Adrenal gland (tissue), 12 donors: Measurements from ENCODE around the gene RIMOC1. TPM values are rescaled to one million over a fixed set of nuclear protein-coding genes. Genes with fewer than 3 reads are reported as not detected.

Source experiments
- DNase-seq, 7 donors: peaks; one replicate each; pipeline ENCODE4 v3.0.0-alpha.2; 2019 to 2020
- H3K27ac ChIP-seq, 5 donors: fragments of 200-600 bp; sonication (generic) in 4 of 5; 1 replicate in 3 of 5; 2 replicates in 2 of 5; pipeline versions ENCODE4 v1.5.1 to v1.8.0; 2016 to 2020; ENCODE audit warnings: mild to moderate bottlenecking in 1 of 5
- H3K27me3 ChIP-seq: fragments of 200-600 bp; 2 replicates; pipeline ENCODE4 v1.8.0; 2021
- H3K36me3 ChIP-seq, 2 donors: fragments of 200-600 bp; replicated peaks in 1 of 2; 1 replicate in 1 of 2; 2 replicates in 1 of 2; pipeline versions ENCODE4 v1.5.1 to v1.8.0; 2018 to 2022
- H3K4me1 ChIP-seq, 2 donors: fragments of 200-600 bp; replicated peaks in 1 of 2; 1 replicate in 1 of 2; 2 replicates in 1 of 2; pipeline versions ENCODE4 v1.5.1 to v1.8.0; 2018 to 2021
- H3K4me3 ChIP-seq, 4 donors: fragments of 200-600 bp; sonication (generic) in 3 of 4; one replicate each; pipeline ENCODE4 v1.5.1; 2016 to 2018
- H3K9me3 ChIP-seq, 3 donors: fragments of 200-600 bp; sonication (generic) in 1 of 3; replicated peaks in 1 of 3; 1 replicate in 2 of 3; 2 replicates in 1 of 3; pipeline versions ENCODE4 v1.5.1 to v1.8.0; 2016 to 2021
- CTCF ChIP-seq, 6 experiments: fragments of 450-650 bp in 4 of 6; fragments of 200-600 bp in 2 of 6; sonication (generic) in 1 of 6; IDR thresholded peaks; 1 replicate in 5 of 6; 2 replicates in 1 of 6; pipeline versions ENCODE4 v1.5.1 to v1.8.0; 2016 to 2021; ENCODE audit warnings: antibody characterized with exemption in 6 of 6, mild to moderate bottlenecking in 2 of 6, moderate library complexity in 1 of 6
- POLR2A ChIP-seq, 2 donors: fragments of 450-650 bp; IDR thresholded peaks; one replicate each; pipeline ENCODE4 v1.6.1; 2017; ENCODE audit warnings: antibody characterized with exemption in 2 of 2, mild to moderate bottlenecking in 2 of 2, moderate library complexity in 1 of 2
- WGBS, 4 donors: extraction: QIAGEN DNeasy Blood & Tissue Kit in 2 of 4; methylation state at CpG; one replicate each; pipeline versions ENCODE4 v1.1.5 to v1.1.7; 2013 to 2017; 5-methylcytosine and 5-hydroxymethylcytosine counted together
- intact Hi-C, 2 donors: fragments of 100-400 bp; cut with DNase I; formaldehyde crosslinking; loops; one replicate each; pipeline versions ENCODE4 v1.14.1 to v1.15.0; 2022 to 2023
- polyA plus RNA-seq, 3 donors: library from polyadenylated mRNA; stranded (reverse); fragments of 200-250 nt in 2 of 3; fragments of 350-450 nt in 1 of 3; fragmentation: Illumina TruSeq in 1 of 3; extraction: RNeasy Lipid Tissue Mini Kit (QIAGEN cat#74804) in 1 of 3; gene quantifications; one replicate each; pipeline ENCODE4 v1.2.3, GENCODE V29; 2013 to 2014
- total RNA-seq, 9 donors: library from RNA; depleted of rRNA in 4 of 9; stranded (reverse); fragments of >200 nt in 4 of 9; fragments of 120-200 nt in 1 of 9; fragmentation: NEBNext Ultra II Directional in 1 of 9; extraction: Animal tissue kit (Norgen Biotek cat#: 25700) in 1 of 9; gene quantifications; one replicate each; pipeline versions ENCODE4 v1.1.0 to v1.2.4, GENCODE V29; 2013 to 2023
- donor health status: healthy with polysubstance abuse.
- donor health status: Bipolar disorder and iron deficiency.
- donor health status: DM: yes; HTN: yes; CAD: no.
- donor health status: DM: no; HTN: no; CAD: no.
- donor health status: DM: no; HTN: no; CAD: no.
- donor health status: DM: yes; HTN: yes; CAD: no.

Gene RIMOC1
- total and polyA plus RNA-seq, 12 donors: 4.2 to 33.3 (median 16.6) TPM

GRCh38 chr5:41882765-41883164, 21.4 kb upstream of the RIMOC1 start:
- WGBS, 4 donors: 82 to 86% (median 83%) methylated on average over 5 of the region's 5 CpGs

GRCh38 chr5:41883243-41883642, 20.9 kb upstream of the RIMOC1 start:
- Histone ChIP-seq H3K27me3 (no peaks in the 10 kb centered on the region), H3K27ac (no peak overlapping the region), H3K36me3 (no peaks in the 10 kb centered on the region), H3K4me1 (no peaks in the 10 kb centered on the region), H3K9me3 (no peaks in the 10 kb centered on the region), H3K4me3 (no peak overlapping the region)
- DNase-seq: no peak
- WGBS, 4 donors: 69 to 83% (median 76%) methylated on average over 3 of the region's 3 CpGs
- no peak for TF ChIP-seq CTCF (IDR thresholded peaks at IDR 0.05)
- no peak for TF ChIP-seq POLR2A (IDR thresholded peaks at IDR 0.05)
- intact Hi-C loops: no loop called here

More at GRCh38 chr5:41882765-41883164, 21.4 kb upstream of the RIMOC1 start:
- Histone ChIP-seq H3K27ac (no peak overlapping the region), H3K9me3 (no peaks in the 10 kb centered on the region), H3K36me3 (no peaks in the 10 kb centered on the region), H3K4me1 (no peaks in the 10 kb centered on the region), H3K4me3 (no peak overlapping the region), H3K27me3 (no peaks in the 10 kb centered on the region)
- DNase-seq: no peak
- no peak for TF ChIP-seq CTCF (IDR thresholded peaks at IDR 0.05)
- TF ChIP-seq POLR2A (IDR thresholded peaks at IDR 0.05): no peak
- intact Hi-C loops: no loop called here

- no peak for DNase-seq
These were observed 20.2 kb upstream of the RIMOC1 start for GRCh38 chr5:41883936-41884335.

GRCh38 chr5:41885286-41885685, 18.9 kb upstream of the RIMOC1 start:
- H3K9me3 ChIP-seq: no peaks in the 10 kb centered on the region
- no peaks in the 10 kb centered on the region for H3K36me3 ChIP-seq
- H3K27me3 ChIP-seq: no peaks in the 10 kb centered on the region
- H3K4me3 ChIP-seq: no peak overlapping the region
- no peaks in the 10 kb centered on the region for H3K4me1 ChIP-seq
- no peak for DNase-seq
- intact Hi-C loops: no loop called here
- TF ChIP-seq POLR2A (IDR thresholded peaks at IDR 0.05): no peak
- no peak for TF ChIP-seq CTCF (IDR thresholded peaks at IDR 0.05)
- H3K27ac ChIP-seq: no peak overlapping the region

More at GRCh38 chr5:41883936-41884335, 20.2 kb upstream of the RIMOC1 start:
- Histone ChIP-seq H3K27me3 (no peaks in the 10 kb centered on the region), H3K4me3 (no peak overlapping the region), H3K9me3 (no peaks in the 10 kb centered on the region), H3K36me3 (no peaks in the 10 kb centered on the region), H3K4me1 (no peaks in the 10 kb centered on the region), H3K27ac (no peak overlapping the region)
- intact Hi-C loops: no loop called here
- WGBS, 4 donors: 89 to 97% (median 93%) methylated on average over 2 of the region's 2 CpGs
- no peak for TF ChIP-seq CTCF (IDR thresholded peaks at IDR 0.05)
- TF ChIP-seq POLR2A (IDR thresholded peaks at IDR 0.05): no peak
